ENCODE results near the gene ZBTB20. TPM values are rescaled to one million over a fixed set of nuclear protein-coding genes. Genes with fewer than 3 reads are reported as not detected.

Gene ZBTB20
- total RNA-seq, 1 experiment from 2014 or later: 12.8 TPM

GRCh38 chr3:114880078-114880477, 267.0 kb downstream of the ZBTB20 start:
- Histone ChIP-seq H3K4me3 (ENCODE audit: low read depth, low read length) (no peak overlapping the region), H3K9me3 (no peaks in the 10 kb centered on the region), H3K27me3 (replicated peaks; ENCODE audit: control insufficient read depth, insufficient read depth, low read length) (no peaks in the 10 kb centered on the region; the same call in 1 of the 2 replicates), H3K36me3 (ENCODE audit: control insufficient read depth, insufficient read depth, low read length) (no peaks in the 10 kb centered on the region), H3K4me1 (no peaks in the 10 kb centered on the region)
- Mint-ChIP-seq H3K4me3 (ENCODE audit: unreplicated experiment) (no peak overlapping the region), H3K4me1 (ENCODE audit: low read depth, unreplicated experiment) (no peaks in the 10 kb centered on the region), H3K27ac (ENCODE audit: unreplicated experiment) (no peak overlapping the region), H3K27me3 (ENCODE audit: insufficient read depth, unreplicated experiment) (peaks cover under 1% of the 10 kb centered on the region), H3K36me3 (ENCODE audit: insufficient read depth, unreplicated experiment) (no peaks in the 10 kb centered on the region), H3K9me3 (ENCODE audit: unreplicated experiment) (no peaks in the 10 kb centered on the region)
- BruUV-seq (replicated peaks): no TSS peak
- no peak for TF ChIP-seq CTCF (IDR thresholded peaks at IDR 0.05; ENCODE audit: insufficient read depth in 1 of 2, low read depth in 1 of 2, low read length in 1 of 2, severe bottlenecking in 1 of 2, unreplicated experiment in 1 of 2)
- intact Hi-C loops (cut with micrococcal nuclease; ENCODE audit: unreplicated experiment): no loop called here
- ChIA-PET CTCF (no interaction called here), POLR2A (no interaction called here)
- no peak for DNase-seq

- CTCF ChIA-PET: no interaction called here
Observed at GRCh38 chr3:114879059-114880031, 267.7 kb downstream of the ZBTB20 start.

More at GRCh38 chr3:114879059-114880031, 267.7 kb downstream of the ZBTB20 start:
- intact Hi-C loops (cut with micrococcal nuclease; ENCODE audit: unreplicated experiment): no loop called here
- H3K4me1 Mint-ChIP-seq (ENCODE audit: low read depth, unreplicated experiment): no peaks in the 10 kb centered on the region
- POLR2A ChIA-PET: no interaction called here
- DNase-seq: no peak
- Histone ChIP-seq H3K36me3 (ENCODE audit: control insufficient read depth, insufficient read depth, low read length) (no peaks in the 10 kb centered on the region), H3K27me3 (replicated peaks; ENCODE audit: control insufficient read depth, insufficient read depth, low read length) (no peaks in the 10 kb centered on the region; the same call in 1 of the 2 replicates), H3K4me3 (ENCODE audit: low read depth, low read length) (no peak overlapping the region), H3K4me1 (no peaks in the 10 kb centered on the region), H3K9me3 (no peaks in the 10 kb centered on the region)
- no peak for TF ChIP-seq CTCF (IDR thresholded peaks at IDR 0.05; ENCODE audit: insufficient read depth in 1 of 2, low read depth in 1 of 2, low read length in 1 of 2, severe bottlenecking in 1 of 2, unreplicated experiment in 1 of 2)
- no peaks in the 10 kb centered on the region for H3K27me3 Mint-ChIP-seq (ENCODE audit: insufficient read depth, unreplicated experiment)
- H3K27ac Mint-ChIP-seq (ENCODE audit: unreplicated experiment): no peak overlapping the region
- no peak overlapping the region for H3K4me3 Mint-ChIP-seq (ENCODE audit: unreplicated experiment)
- no TSS peak for BruUV-seq (replicated peaks)
- no peaks in the 10 kb centered on the region for H3K36me3 Mint-ChIP-seq (ENCODE audit: insufficient read depth, unreplicated experiment)
- H3K9me3 Mint-ChIP-seq (ENCODE audit: unreplicated experiment): no peaks in the 10 kb centered on the region

Measured in Caco-2 (cell line).